Esophagus muscularis mucosa (tissue), 4 donors: Measurements from ENCODE around the gene TTC12. TPM values are rescaled to one million over a fixed set of nuclear protein-coding genes. Genes with fewer than 3 reads are reported as not detected.

Experiments used
- DNase-seq: peaks from one replicate; pipeline ENCODE4 v3.0.0-alpha.2; 2017; ENCODE audit errors: extremely low spot score
- H3K27ac ChIP-seq, 4 donors: fragments of 200-600 bp; sonication (generic); replicated peaks in 1 of 4; 1 replicate in 3 of 4; 2 replicates in 1 of 4; pipeline ENCODE4 v1.5.1; 2016 to 2019; ENCODE audit warnings: mild to moderate bottlenecking in 1 of 4
- H3K27me3 ChIP-seq, 4 donors: fragments of 200-600 bp; sonication (generic); one replicate each; pipeline versions ENCODE4 v1.5.1 to v1.6.0; 2016 to 2019
- H3K36me3 ChIP-seq, 4 donors: fragments of 200-600 bp; sonication (generic); one replicate each; pipeline ENCODE4 v1.5.1; 2016 to 2019
- H3K4me1 ChIP-seq, 4 donors: fragments of 200-600 bp; sonication (generic); one replicate each; pipeline ENCODE4 v1.5.1; 2016 to 2019
- H3K4me3 ChIP-seq, 4 donors: fragments of 200-600 bp; sonication (generic); 1 replicate in 2 of 4; 2 replicates in 2 of 4; pipeline ENCODE4 v1.5.1; 2016 to 2019; ENCODE audit warnings: mild to moderate bottlenecking in 4 of 4, moderate library complexity in 1 of 4
- H3K9me3 ChIP-seq, 4 donors: fragments of 200-600 bp; sonication (generic); 1 replicate in 3 of 4; 2 replicates in 1 of 4; pipeline ENCODE4 v1.5.1; 2016 to 2019
- CTCF ChIP-seq, 3 experiments: fragments of 200-600 bp in 2 of 3; fragments of 450-650 bp in 1 of 3; sonication (generic) in 2 of 3; IDR thresholded peaks; one replicate each; pipeline ENCODE4 v1.5.1; 2017 to 2019; ENCODE audit warnings: antibody characterized with exemption in 3 of 3, mild to moderate bottlenecking in 2 of 3, moderate library complexity in 1 of 3
- EP300 ChIP-seq: sonication (generic); formaldehyde crosslinking; IDR thresholded peaks from one replicate; pipeline ENCODE4 v1.6.1; 2017; ENCODE audit warnings: antibody characterized with exemption
- POLR2A ChIP-seq: fragments of 450-650 bp; IDR thresholded peaks from one replicate; pipeline ENCODE4 v1.6.1; 2017; ENCODE audit warnings: antibody characterized with exemption, moderate library complexity, mild to moderate bottlenecking, low read depth
- POLR2AphosphoS5 ChIP-seq, 2 donors: sonication (generic); formaldehyde crosslinking; IDR thresholded peaks; one replicate each; pipeline ENCODE4 v1.6.1; 2017; ENCODE audit warnings: antibody characterized with exemption in 2 of 2
- WGBS: methylation state at CpG from one replicate; pipeline ENCODE4 v1.1.5; 2018; 5-methylcytosine and 5-hydroxymethylcytosine counted together
- intact Hi-C: fragments of 100-400 bp; cut with DNase I; formaldehyde crosslinking; loops from one replicate; pipeline ENCODE4 v1.15.1; 2023
- total RNA-seq, 4 donors: library from RNA; depleted of rRNA; stranded (reverse); fragments of >200 nt; gene quantifications; one replicate each; pipeline versions ENCODE4 v1.1.0 to v1.2.1, GENCODE V29; 2016

TTC12 gene
- total RNA-seq, 4 donors from 2014 or later = 10.4 to 16.2 (median 13.3) TPM

GRCh38 chr11:113410414-113411135 lies 96.2 kb downstream of the TTC12 start:
- Histone ChIP-seq H3K4me3 (no peak overlapping the region), H3K27ac (no peak overlapping the region), H3K27me3 (no peaks in the 10 kb centered on the region), H3K9me3 (no peaks in the 10 kb centered on the region), H3K36me3 (no peaks in the 10 kb centered on the region), H3K4me1 (no peaks in the 10 kb centered on the region)
- DNase-seq = no peak
- 96% methylated on average over 19 of the region's 21 CpGs for WGBS
- TF ChIP-seq POLR2AphosphoS5 (IDR thresholded peaks at IDR 0.05) (no peak), CTCF (IDR thresholded peaks at IDR 0.05) (no peak), EP300 (no peak), POLR2A (no peak)
- intact Hi-C loops = no loop called here

- H3K27ac ChIP-seq = no peak overlapping the region
- no peaks in the 10 kb centered on the region for H3K4me1 ChIP-seq
- no peak for DNase-seq
- no peaks in the 10 kb centered on the region for H3K9me3 ChIP-seq
- 83% methylated on average over 3 of the region's 3 CpGs for WGBS
- H3K36me3 ChIP-seq = no peaks in the 10 kb centered on the region
- intact Hi-C loops = no loop called here
- TF ChIP-seq CTCF (IDR thresholded peaks at IDR 0.05) = no peak
- no peak for TF ChIP-seq EP300
- no peak for TF ChIP-seq POLR2A
- TF ChIP-seq POLR2AphosphoS5 (IDR thresholded peaks at IDR 0.05) = no peak
- H3K4me3 ChIP-seq = no peak overlapping the region
- no peaks in the 10 kb centered on the region for H3K27me3 ChIP-seq
Observed at GRCh38 chr11:113411536-113411935, 97.2 kb downstream of the TTC12 start.

- Histone ChIP-seq H3K36me3 (no peaks in the 10 kb centered on the region), H3K4me3 (no peak overlapping the region), H3K4me1 (no peaks in the 10 kb centered on the region), H3K9me3 (no peaks in the 10 kb centered on the region), H3K27me3 (no peaks in the 10 kb centered on the region), H3K27ac (no peak overlapping the region)
- WGBS = 87% methylated on average over 3 of the region's 9 CpGs
- intact Hi-C loops = no loop called here
- DNase-seq = no peak
- TF ChIP-seq EP300 (no peak), CTCF (IDR thresholded peaks at IDR 0.05) (no peak), POLR2A (no peak), POLR2AphosphoS5 (IDR thresholded peaks at IDR 0.05) (no peak)
Observed at GRCh38 chr11:113412675-113413074, 98.3 kb downstream of the TTC12 start.

- no peaks in the 10 kb centered on the region for H3K36me3 ChIP-seq
- no peak for TF ChIP-seq EP300
- no peak for TF ChIP-seq CTCF (IDR thresholded peaks at IDR 0.05)
- no peak for TF ChIP-seq POLR2A
- TF ChIP-seq POLR2AphosphoS5 (IDR thresholded peaks at IDR 0.05) = no peak
- H3K27ac ChIP-seq = no peak overlapping the region
- no peaks in the 10 kb centered on the region for H3K9me3 ChIP-seq
- no peak overlapping the region for H3K4me3 ChIP-seq
- WGBS = 95% methylated on average over 16 of the region's 16 CpGs
- DNase-seq = no peak
- intact Hi-C loops = no loop called here
- no peaks in the 10 kb centered on the region for H3K27me3 ChIP-seq
- H3K4me1 ChIP-seq = no peaks in the 10 kb centered on the region
Observed at GRCh38 chr11:113415343-113415742, 101.0 kb downstream of the TTC12 start.

Other genes with a start within 250 kb of the TTC12 start
- gene ANKK1, start 73.2 kb downstream of the TTC12 start, total RNA-seq = under 1 TPM in 3 of 4 donors, not detected in 1; 0.17 to 0.83 (median 0.29) TPM
- under 1 TPM in 2 of 4 donors, not detected in 2; 0.13 to 0.17 TPM for gene DRD2, start 160.8 kb downstream of the TTC12 start, total RNA-seq